ENCODE measurements around the gene TMEM132C.

Gene TMEM132C

GRCh38 chr12:128339126-128339520 lies 72.2 kb downstream of the TMEM132C start:
- DNase-seq (ENCODE audit: low spot score), result no peak

- DNase-seq (ENCODE audit: low spot score), result no peak
Observed at GRCh38 chr12:128339631-128340030, 72.7 kb downstream of the TMEM132C start.

DNA sequence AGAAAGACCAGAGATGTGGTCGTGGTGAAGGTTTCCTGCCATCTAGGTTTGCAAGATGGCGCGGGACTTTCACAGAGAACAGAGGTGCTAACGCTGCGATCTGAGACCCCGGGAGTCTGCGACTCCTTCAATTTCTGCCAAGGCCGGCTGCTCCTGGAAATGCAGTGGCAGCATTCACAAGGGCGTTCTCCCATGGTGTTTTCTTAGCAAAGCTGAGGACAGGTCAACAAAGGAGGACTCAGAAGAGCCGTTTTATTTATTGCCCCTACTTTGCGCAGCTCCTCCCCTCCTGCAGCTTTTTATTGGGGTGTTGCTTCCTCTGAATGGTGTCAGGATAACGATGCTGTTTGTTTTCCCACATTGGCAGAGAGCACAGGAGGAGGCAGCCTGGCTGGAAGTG lies 86.3 kb downstream of the TMEM132C start:
- DNase-seq (ENCODE audit: low spot score), result no peak

- DNase-seq (ENCODE audit: low spot score), result no peak
Observed at GRCh38 chr12:128356547-128356946, 89.6 kb downstream of the TMEM132C start.

- no peak for DNase-seq (ENCODE audit: low spot score)
Observed at GRCh38 chr12:128361400-128361995, 94.5 kb downstream of the TMEM132C start.

DNA sequence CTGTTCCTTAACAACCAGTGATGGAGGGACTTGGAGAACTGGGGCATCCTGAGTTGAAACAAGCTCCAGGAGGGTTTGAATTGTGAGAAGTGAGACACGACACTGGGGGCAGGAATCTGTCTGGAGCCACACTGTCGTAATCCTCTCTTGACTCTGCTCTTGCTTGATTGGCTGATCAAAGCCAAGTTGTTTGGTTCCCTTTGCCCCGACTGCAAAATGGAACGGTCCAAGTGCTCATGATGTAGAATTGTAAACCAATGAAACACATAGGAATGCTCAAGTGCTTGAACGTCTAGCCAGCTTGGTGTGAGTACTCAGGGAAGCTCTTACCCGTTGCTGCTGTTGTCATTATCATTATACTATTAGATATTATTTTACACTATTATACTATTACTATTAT lies 98.1 kb downstream of the TMEM132C start:
- no peak for DNase-seq (ENCODE audit: low spot score)

- no peak for DNase-seq (ENCODE audit: low spot score)
Observed at GRCh38 chr12:128365651-128366231, 98.8 kb downstream of the TMEM132C start.

GRCh38 chr12:128367961-128368360 lies 101.0 kb downstream of the TMEM132C start:
- no peak for DNase-seq (ENCODE audit: low spot score)

GRCh38 chr12:128381541-128381940 lies 114.6 kb downstream of the TMEM132C start:
- DNase-seq (ENCODE audit: low spot score), result no peak

DNA sequence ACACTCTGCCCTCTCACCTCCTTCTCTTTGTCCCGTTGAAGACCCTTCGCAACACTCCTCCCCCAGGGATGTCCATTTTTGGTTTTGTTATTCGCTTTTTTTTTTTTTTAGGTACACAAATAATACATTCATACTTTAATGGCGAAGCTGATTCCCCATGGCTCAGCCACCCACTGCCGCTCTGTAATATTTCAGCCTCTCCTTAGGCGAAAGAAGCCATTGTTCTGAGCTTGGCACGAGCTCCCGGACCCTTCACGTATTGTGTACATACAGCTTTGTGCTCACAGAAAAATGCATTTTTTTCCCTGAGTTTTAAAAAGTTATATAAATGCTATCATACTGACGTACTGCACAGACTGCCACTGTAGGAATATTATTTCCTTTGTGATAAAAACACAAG lies 115.0 kb downstream of the TMEM132C start:
- DNase-seq (ENCODE audit: low spot score), result no peak

DNA sequence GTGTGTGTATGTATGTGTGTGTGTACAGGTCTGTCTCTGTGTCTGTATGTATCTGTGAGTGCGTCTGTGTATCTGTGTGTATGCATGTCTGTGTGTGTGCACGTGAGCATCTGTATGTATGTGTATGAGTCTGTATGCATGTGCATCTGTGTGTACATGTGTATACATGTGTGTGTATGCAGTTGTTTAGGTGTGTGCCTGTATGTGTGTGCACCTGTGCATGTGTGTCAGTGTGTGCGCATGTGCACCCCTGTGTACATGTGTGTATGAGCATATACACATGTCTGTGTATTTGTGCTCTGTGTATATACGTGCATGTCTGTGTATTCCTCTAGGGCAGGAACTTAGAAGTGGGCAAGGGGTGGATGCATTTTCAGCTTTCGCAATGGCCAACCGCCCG lies 116.0 kb downstream of the TMEM132C start:
- DNase-seq (ENCODE audit: low spot score), result no peak

- DNase-seq (ENCODE audit: low spot score), result no peak
Observed at GRCh38 chr12:128383357-128383937, 116.5 kb downstream of the TMEM132C start.

- DNase-seq (ENCODE audit: low spot score), result no peak
Observed at GRCh38 chr12:128385736-128386135, 118.8 kb downstream of the TMEM132C start.

DNA sequence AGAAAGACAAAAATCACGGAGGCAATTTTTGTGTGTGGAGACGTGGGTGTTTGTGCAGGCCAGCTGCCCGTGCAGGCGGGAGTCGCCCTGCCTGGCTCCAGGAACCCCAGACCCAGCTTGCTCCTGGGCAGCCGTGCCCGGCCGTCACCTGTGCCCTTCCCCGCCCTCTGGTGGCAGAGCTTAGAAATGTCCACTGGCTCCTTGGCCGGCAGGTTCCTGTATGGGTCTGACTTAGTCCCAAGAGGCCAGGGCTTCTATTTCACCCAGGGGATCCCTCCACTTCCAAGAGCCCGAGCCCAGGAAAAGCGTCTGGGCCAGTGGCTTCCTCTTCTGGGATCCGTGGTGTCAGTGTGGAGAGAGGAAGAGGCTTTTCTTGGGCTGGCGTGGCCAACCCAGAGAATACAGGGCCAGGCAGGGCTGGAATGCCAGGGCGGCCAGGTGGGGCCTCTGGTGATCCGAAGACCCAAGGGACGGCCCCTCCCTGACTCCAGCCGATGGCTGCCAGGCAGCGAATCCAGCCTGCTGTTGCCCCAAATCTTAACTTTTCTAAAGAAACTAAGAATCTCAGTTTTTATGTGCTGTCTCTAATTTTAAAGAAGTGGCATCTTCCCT lies 120.9 kb downstream of the TMEM132C start:
- DNase-seq (ENCODE audit: low spot score), result no peak

GRCh38 chr12:128388461-128389000 lies 121.6 kb downstream of the TMEM132C start:
- DNase-seq (ENCODE audit: low spot score), result no peak

DNA sequence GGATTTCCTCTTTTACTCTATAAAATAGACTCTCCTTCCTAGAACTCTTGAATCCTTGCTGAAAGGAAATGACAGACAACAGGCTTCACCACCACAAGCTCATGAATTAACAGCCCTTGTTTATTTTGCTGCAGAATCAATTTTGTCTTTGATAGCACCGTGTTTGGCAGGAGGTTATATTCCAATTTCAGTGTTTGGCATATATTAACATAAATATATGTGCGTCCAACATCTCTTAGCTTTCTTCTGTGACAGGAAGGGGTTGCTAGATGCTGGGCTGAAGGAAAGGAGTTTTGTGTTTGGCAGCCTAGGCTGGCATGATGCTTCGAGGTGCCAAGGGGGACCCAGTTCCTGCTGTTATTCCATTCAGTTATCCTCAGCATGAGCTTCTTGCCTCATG lies 126.4 kb downstream of the TMEM132C start:
- no peak for DNase-seq (ENCODE audit: low spot score)

DNA sequence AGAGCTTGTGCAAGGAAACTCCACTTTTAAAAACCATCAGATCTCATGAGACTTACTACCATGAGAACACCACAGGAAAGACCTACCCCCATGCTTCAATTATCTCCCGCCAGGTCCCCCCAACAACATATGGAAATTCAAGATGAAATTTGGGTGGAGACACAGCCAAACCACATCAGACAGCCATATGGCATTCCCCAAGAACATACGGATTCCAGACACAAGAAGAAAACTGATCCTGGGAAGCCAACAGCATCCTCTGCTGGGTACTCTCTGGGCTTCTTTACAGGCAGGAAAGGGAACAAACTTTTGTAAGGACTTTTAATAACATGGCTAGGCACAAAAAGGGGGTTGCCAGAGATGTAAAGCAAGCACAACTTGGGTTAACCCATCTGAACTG lies 127.2 kb downstream of the TMEM132C start:
- no peak for DNase-seq (ENCODE audit: low spot score)

DNA sequence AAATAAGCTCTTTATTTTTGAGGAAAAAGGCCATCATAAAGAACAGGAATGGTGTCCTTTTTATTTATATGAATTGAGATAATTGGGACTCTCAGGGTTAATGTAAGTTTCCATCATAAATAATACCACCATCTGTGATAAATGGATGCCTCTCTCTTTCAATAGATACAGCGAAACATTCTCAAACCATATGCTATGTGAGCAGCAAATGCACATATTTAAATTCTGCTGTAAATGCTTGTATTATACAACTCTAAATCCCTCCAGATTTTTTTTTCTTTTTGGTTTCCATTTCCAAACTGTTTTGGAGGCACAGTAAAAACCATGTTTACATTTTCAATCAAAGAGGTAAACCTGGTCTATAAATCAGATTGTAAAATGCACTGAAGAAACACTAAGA lies 132.3 kb downstream of the TMEM132C start:
- DNase-seq (ENCODE audit: low spot score), result no peak

- DNase-seq (ENCODE audit: low spot score), result no peak
Observed at GRCh38 chr12:128402486-128403243, 135.7 kb downstream of the TMEM132C start.

GRCh38 chr12:128408669-128409068 lies 141.7 kb downstream of the TMEM132C start:
- DNase-seq (ENCODE audit: low spot score), result no peak

DNA sequence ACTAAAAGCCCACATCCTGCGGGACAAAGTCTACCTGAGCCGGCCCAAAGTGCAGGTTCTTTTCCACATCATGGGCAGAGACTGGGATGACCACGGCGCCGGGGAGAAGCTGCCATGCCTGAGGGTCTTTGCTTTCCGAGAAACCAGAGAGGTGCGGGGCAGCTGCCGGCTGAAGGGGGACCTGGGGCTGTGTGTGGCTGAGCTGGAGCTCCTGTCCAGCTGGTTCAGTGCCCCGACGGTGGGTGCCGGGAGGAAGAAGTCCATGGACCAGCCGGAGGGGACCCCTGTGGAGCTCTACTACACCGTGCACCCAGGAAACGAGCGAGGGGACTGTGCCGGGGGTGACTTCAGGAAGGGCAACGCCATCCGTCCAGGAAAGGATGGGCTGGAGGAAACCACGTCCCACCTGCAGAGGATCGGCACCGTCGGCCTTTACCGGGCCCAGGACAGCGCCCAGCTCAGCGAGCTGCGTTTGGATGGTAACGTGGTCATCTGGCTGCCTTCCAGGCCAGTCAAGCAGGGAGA lies 148.1 kb downstream of the TMEM132C start:
- DNase-seq (ENCODE audit: low spot score), result no peak

DNA sequence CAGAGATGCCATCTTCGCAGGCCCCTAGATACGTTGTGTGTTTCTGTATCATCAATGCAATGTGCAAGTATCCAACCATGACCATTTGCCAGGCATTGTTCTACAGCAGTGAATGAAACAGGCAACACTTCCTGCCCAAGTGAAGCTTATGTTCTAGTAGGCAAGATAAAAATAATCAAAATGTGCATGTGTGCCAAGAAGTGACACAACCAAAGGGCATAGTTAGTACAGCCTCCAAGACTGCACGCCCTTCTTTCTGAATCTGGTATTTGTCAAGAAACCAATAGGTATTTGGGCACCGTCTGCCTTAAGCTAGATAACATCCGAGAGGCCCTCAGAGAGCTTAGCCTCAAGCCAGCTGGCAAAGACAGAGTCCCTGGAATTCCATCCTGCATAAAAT lies 152.0 kb downstream of the TMEM132C start:
- no peak for DNase-seq (ENCODE audit: low spot score)
